Hepatocyte (in vitro differentiated cells): ENCODE results near the gene HMX3.

Experiments
- EZH2phosphoT487 ChIP-seq: fragments of 200-600 bp; sonication (generic); IDR thresholded peaks from one replicate; pipeline ENCODE4 v1.6.1; 2018; ENCODE audit warnings: antibody characterized with exemption, mild to moderate bottlenecking, low read depth, moderate library complexity; ENCODE audit not compliant: unreplicated experiment, severe bottlenecking
- TF ChIP-seq, protein P1 (sequence below): fragments of 200-600 bp; sonication (generic); IDR thresholded peaks from 2 replicates; pipeline ENCODE4 v1.5.1; 2016; ENCODE audit warnings: antibody characterized with exemption, mild to moderate bottlenecking; ENCODE audit not compliant: poor library complexity

GRCh38 chr10:123140164-123140982, 4.6 kb downstream of the HMX3 start:
- TF ChIP-seq, protein P1, sequence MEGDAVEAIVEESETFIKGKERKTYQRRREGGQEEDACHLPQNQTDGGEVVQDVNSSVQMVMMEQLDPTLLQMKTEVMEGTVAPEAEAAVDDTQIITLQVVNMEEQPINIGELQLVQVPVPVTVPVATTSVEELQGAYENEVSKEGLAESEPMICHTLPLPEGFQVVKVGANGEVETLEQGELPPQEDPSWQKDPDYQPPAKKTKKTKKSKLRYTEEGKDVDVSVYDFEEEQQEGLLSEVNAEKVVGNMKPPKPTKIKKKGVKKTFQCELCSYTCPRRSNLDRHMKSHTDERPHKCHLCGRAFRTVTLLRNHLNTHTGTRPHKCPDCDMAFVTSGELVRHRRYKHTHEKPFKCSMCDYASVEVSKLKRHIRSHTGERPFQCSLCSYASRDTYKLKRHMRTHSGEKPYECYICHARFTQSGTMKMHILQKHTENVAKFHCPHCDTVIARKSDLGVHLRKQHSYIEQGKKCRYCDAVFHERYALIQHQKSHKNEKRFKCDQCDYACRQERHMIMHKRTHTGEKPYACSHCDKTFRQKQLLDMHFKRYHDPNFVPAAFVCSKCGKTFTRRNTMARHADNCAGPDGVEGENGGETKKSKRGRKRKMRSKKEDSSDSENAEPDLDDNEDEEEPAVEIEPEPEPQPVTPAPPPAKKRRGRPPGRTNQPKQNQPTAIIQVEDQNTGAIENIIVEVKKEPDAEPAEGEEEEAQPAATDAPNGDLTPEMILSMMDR, result peak; percentile 13
- no peak for TF ChIP-seq EZH2phosphoT487
